Activated CD4-positive, alpha-beta T cell treated with anti-CD3 and anti-CD28 coated beads, Interleukin-2, Interleukin-6, amounts not matched to agents 100 ng/mL and 50 ng/mL, durations not matched to agents 16 hours and 8 hours (primary cell): ENCODE measurements around the gene TBC1D5.

Experiments
- DNase-seq: peaks from one replicate; pipeline ENCODE4 v3.0.0-alpha.2; 2020

TBC1D5 gene

DNA sequence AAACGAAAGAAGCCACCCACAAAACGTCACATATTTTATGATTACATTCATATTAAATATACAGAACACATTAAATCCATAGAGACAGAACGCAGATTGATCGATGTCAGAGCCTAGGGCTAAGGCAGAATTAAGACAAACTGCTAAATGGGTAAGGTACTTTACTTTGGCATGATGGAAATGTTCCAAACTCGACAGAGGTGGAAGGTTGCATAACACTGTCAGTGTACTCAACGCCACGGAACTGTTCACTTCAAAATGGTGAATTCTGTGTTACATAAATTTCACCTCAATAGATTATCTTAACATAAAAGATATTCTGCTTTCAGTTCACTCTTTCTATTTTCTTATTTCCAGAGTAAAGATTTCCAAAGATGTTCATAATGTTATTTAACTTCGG is 158.4 kb downstream of the TBC1D5 start:
- DNase-seq = no peak

DNA sequence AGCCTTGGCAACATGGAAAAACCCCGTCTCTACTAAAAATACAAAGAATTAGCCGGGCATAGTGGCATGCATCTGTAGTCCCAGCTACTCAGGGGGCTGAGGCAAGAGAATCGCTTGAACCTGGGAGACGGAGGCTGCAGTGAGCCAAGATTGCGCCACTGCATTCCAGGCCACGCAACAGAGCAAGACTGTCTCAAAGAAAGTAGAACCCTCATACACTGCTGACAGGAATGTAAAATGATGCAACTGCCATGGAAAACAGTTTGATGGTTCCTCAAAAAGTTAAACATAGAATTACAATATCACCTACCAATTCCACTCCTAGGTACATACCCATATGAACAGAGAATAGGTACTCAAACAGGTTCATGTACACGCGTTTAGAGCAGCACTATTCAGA is 158.9 kb downstream of the TBC1D5 start:
- no peak for DNase-seq

DNA sequence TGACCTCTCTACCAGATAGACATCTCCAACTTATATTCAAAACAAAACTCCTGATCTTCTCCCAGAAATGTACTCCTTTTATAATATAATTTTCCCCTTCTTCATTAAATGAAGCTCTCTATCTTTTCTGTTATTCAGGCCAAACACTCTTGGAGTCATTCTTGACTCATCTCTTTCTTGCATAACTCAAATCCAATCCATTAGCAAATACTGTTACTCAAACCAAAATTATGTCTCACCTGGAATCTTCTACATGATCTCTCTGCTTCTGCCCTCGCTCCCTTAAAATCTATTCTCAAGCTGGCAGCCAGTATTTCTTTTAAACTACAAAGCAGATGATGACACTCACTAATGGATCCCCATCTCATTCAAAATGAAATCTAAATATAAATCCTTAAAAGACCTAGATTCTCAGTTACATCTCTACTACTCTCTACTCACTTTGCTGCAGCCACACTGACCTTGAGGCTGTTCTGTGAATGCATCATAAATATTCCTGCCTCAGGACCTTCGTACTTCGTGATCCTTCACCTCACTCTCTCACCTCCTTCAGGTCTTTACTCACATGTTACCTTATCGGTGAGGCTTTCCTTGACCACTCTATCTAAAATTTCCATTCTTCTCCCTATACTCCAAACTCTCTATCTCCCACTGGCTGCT is 160.9 kb downstream of the TBC1D5 start:
- no peak for DNase-seq

- no peak for DNase-seq
These were observed 161.5 kb downstream of the TBC1D5 start for GRCh38 chr3:17580901-17581300.

DNA sequence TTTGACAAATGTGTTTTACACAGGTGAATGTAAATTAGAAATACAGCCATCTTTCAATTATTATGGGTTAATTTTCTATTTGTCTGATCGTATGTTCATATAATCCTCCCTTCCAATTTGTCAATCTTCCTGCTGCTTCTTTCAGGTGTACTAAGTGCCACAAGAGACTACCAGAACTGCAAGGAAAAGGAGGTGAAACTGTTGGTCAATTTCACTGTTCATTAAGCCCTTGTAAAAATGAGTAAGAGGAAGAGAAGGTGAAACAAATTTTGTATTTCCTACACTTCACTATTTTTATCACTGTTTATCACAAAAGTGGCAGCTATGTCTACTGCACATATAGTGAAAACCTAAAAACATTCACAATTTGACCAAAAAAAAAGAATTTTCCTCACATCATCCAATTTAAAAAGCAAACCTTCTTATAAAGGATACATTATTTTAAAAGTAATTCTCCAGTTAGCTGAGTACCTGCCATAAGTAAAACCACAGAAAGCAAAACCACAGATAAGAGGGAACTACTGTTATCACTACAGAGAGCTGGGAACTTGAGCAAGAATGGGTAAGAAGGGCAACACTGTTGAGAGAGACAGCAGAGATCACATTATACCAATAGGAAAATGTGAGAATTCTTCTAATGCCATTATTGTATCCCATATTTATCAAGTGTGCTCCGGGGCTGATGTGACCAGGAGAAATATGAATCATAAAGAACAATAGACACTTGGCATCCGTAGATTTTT is 163.0 kb downstream of the TBC1D5 start:
- peak; percentile 68 for DNase-seq

DNA sequence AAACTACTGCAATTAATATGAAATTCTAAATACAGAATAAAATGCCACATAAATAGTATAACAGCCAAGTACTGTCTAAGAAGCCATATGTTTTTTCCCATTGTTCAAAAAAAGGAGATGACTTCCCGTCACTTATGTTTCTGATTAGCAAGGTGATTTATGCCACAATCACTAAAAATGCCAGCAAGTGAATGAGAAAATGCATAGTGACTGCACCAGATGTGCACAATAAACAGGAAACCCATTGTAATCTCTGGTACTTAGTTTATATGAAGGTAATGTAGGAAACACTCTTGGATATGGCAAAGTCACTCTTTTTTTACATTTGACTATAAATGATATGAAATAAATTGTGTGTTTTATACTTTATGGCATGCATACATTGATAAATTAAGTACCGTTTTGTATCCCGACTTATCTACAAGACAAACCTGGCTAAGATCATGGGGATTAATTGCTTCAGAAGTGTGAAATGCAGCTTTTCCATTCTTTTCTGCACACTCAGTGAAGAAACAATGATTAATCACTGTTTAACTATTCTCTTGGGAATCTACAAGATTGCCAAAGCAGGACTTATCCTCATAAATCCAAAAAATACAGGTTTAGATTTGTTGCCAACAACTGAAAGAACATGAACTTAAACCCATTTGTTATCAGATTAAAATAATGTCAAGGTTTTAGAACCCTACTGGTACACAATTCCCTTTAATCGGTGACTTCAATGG is 164.5 kb downstream of the TBC1D5 start:
- no peak for DNase-seq

DNA sequence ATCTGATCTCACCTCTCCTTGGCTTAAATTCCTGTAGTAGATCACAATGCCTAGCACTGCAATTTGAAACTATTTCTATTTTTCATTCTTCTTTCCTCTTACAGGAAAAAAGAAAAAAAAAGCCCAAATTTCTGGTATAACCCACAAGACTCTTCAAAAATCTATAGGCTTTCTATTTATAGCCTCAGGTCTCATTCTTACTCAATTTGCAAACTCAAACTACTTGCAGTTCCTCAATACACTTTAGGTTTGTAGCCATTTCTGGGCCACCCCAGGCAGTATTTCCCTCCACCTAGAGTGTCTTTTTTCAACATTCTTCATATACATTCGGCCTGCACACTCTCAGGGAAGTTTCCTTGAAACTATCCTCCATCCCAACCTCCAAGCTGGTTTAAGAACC is 169.0 kb downstream of the TBC1D5 start:
- peak; percentile 35 for DNase-seq

GRCh38 chr3:17571686-17572085 is 170.7 kb downstream of the TBC1D5 start:
- no peak for DNase-seq

DNA sequence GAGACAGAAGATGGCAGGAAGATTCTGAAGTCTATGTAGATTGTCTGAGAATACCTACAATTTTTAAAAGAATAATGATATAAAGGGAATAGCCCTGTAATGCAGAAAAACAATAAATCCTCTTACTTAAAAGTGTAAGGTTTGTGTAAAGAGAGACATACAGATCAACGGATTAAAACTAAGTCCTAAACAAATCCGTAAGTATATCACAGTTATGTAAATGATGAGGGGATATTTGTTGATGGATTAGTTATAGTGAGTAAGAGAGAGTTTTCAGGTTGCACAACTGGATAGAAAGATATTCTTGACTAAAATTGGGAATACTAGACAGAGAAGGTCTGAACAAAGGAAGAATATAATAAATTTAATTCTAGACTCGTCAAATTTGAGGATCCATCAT is 179.6 kb downstream of the TBC1D5 start:
- no peak for DNase-seq

DNA sequence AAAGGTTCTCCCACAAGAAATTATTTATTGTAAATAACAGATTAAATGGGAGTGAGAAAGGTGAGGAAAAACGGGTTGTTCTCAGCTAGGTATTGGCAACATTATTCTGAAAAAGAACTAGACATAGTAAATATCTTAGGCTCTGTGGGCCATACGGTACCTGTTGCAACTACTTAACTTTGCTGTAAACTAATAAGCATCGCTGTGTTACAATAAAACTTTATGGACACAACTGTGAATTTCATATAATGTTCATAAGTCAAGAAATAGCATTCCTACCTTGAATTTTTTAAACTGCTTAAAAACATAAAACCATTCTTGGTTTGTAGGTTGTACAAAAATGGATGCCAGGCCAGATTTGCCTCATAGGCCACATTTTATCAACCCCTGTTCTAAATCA is 183.9 kb downstream of the TBC1D5 start:
- DNase-seq = no peak

GRCh38 chr3:17557749-17558463 is 184.5 kb downstream of the TBC1D5 start:
- DNase-seq = peak; percentile 29

DNA sequence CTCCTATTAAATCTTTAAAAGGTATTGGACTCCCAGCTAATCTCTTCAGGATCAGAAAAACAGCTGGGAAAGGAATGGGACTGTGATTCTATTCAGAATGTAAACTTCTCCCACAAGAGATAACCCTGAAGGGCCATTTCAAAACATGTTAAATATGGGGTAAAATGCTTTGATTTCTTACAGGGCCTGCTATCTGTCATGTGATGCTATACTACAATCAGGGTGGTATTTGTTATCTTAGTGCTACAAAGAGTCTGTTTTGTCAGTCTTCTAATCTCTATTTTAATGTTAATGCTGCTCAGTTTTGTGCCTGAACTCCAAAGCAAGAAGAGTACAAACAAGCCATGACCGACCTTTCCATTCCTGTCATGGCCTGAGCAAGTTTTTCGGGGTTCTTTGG is 186.9 kb downstream of the TBC1D5 start:
- no peak for DNase-seq

- no peak for DNase-seq
These were observed 188.4 kb downstream of the TBC1D5 start for GRCh38 chr3:17554078-17554477.

GRCh38 chr3:17553080-17553479 is 189.4 kb downstream of the TBC1D5 start:
- no peak for DNase-seq

DNA sequence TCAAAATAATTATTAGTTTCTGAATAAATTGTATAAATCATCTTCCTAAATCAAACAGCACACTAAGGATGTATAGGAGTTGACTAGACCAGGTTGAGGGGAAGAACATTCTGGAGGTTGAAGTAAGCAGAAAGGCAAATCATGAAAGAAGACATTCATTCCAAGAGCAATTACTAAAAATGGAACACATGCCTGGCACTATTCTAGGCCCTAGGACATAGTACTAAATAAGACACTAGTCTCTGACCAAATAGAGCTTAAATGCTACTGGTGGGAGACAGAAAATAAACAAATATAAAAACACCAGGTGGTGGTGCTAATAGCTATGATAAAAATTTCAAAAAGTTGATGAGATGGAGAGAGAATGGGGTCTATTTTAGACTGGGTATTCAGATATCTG is 190.1 kb downstream of the TBC1D5 start:
- peak; percentile 3 for DNase-seq

DNA sequence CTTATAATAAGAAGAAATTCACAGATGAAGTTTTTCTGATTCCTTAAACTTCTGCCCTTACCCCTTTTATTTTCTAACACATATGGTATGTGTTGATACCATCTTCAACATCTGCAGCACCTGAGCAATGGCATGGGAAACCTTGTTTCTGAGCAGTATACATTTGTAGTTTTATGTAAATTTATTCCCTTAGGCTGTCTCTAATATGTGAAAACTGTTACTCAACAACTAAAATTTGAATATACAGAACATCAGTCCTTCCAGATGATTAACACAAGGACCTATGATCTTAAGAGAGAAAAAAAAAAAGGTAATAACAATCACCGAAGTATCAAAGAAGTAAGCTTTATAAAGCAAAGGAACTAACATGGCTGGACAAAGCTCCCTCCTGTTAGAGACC is 190.5 kb downstream of the TBC1D5 start:
- no peak for DNase-seq

DNA sequence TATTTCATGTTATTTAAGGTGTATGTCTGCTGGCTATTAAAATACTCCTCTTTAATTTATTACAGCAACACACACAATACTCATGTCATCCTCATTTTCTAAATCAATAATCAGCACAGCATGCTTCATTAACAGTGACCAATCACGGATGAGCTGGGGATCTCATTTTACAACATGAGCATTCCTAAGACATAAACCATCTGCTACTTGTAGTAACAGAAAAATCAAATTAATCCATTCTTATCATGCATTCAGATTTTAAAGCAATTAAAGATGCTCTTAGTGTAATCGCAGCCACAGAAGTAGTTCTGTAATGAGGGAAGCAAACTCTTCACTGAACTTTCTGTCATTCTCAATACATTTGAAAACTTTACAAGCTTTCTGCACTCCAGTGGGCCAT is 191.1 kb downstream of the TBC1D5 start:
- no peak for DNase-seq

GRCh38 chr3:17550624-17551023 is 191.8 kb downstream of the TBC1D5 start:
- no peak for DNase-seq

DNA sequence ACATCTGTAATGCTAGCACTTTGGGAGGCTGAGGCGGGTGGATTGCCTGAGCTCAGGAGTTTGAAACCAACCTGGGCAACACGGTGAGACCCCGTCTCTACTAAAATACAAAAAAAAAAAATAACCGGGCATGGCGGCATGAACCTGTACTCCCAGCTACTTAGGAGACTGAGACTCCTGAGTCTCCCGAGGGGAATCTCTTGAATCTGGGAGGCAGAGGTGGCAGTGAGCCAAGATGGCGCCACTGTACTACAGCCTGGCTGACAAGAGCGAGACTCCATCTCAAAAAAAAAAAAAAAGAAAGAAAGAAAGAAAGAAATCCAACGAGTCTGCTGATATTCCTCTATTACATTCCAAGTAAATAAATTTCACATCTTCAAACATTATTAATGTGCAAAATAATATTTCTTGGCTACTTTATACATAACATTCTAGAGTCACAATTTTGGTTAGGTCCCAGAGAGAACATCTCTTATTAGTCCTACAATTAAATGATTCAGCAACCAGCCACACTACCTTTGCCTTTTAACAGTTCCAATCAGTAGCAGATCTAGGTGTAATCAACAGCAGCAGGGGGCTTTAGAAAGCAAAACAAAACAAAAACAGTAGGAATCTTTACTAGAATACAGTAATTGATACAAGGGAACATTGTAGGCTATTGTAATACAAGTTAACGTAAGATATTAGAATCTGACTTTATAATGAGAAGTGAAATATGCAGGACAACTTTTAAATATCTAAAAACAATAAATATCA is 195.8 kb downstream of the TBC1D5 start:
- no peak for DNase-seq

DNA sequence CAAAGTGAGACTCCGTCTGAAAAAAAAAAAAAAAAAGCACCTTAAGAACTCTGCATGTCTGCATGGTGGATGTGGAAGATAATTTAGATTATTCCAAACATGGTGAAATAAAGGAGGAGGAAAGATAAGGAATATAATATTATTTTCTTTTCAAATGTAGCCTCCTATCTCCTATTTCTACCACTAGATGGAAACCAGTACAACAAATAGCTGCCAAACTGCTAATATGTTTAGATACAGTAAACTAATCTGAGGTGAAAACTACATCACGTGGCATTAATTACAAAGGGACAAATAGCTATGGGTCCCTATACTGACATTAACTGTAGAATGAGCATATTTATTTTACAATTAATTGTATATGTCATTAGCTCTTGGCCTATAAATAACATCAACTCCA is 197.8 kb downstream of the TBC1D5 start:
- DNase-seq = no peak

- DNase-seq = no peak
These were observed 199.8 kb downstream of the TBC1D5 start for GRCh38 chr3:17542591-17542990.

DNA sequence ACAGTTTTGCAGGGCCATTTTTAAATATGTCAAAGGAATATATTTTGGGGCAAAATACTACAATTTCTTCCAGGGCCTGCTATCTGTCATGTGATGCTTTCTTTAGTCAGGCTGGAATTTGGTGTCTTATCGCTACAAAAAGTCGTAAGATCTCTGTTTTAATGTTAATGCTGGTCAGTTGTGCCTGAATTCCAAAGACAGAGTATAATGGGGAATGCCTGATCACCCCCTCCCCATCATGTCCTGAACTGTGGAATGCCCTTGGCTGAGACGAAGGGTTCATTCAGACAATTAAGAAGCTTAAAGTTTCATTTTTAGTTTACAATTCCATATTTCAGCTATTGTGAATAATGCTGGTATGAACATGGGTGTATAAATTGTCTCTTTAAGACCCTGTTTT is 203.0 kb downstream of the TBC1D5 start:
- DNase-seq = no peak

GRCh38 chr3:17535274-17535673 is 207.2 kb downstream of the TBC1D5 start:
- no peak for DNase-seq
